Esophagus (tissue), 2 donors: ENCODE measurements around the gene ZER1. TPM values are rescaled to one million over a fixed set of nuclear protein-coding genes. Genes with fewer than 3 reads are reported as not detected.
"Not testable (repeated sequence)": the region's sequence is repeated elsewhere in the genome, so short reads cannot be mapped to it uniquely, and the experiment has no call there.

Experiments used
- H3K27ac ChIP-seq, 2 donors: one replicate each; pipeline ENCODE4 v1.5.1; 2013; ENCODE audit warnings: low read depth in 2 of 2, mild to moderate bottlenecking in 2 of 2, inconsistent platforms in 1 of 2, low read length in 1 of 2, moderate library complexity in 1 of 2
- H3K27me3 ChIP-seq, 2 donors: one replicate each; pipeline ENCODE4 v1.6.1; 2013; ENCODE audit warnings: low read length in 2 of 2, control low read depth in 1 of 2, mild to moderate bottlenecking in 1 of 2; ENCODE audit not compliant: insufficient read depth in 2 of 2, control insufficient read depth in 1 of 2
- H3K36me3 ChIP-seq, 2 donors: one replicate each; pipeline ENCODE4 v1.6.1; 2013; ENCODE audit warnings: low read length in 1 of 2; ENCODE audit not compliant: control insufficient read depth in 2 of 2, insufficient read depth in 2 of 2
- H3K4me1 ChIP-seq, 2 donors: one replicate each; pipeline ENCODE4 v1.6.1; 2013; ENCODE audit warnings: low read length in 1 of 2; ENCODE audit not compliant: control insufficient read depth in 2 of 2, insufficient read depth in 2 of 2
- H3K4me3 ChIP-seq, 2 donors: one replicate each; pipeline ENCODE4 v1.5.1; 2013; ENCODE audit warnings: low read length in 2 of 2, mild to moderate bottlenecking in 2 of 2, low read depth in 1 of 2, moderate library complexity in 1 of 2
- H3K9me3 ChIP-seq, 2 donors: one replicate each; pipeline ENCODE4 v1.6.1; 2013; ENCODE audit warnings: mild to moderate bottlenecking in 2 of 2, low read depth in 1 of 2, low read length in 1 of 2, moderate library complexity in 1 of 2; ENCODE audit not compliant: control insufficient read depth in 2 of 2, insufficient read depth in 1 of 2
- WGBS, 2 donors: extraction: QIAGEN DNeasy Blood & Tissue Kit; methylation state at CpG; one replicate each; pipeline ENCODE4 v1.1.7; 2013; 5-methylcytosine and 5-hydroxymethylcytosine counted together
- polyA plus RNA-seq, 2 donors: library from polyadenylated mRNA; stranded (reverse); fragments of 200-250 nt; gene quantifications; one replicate each; pipeline ENCODE4 v1.2.3, GENCODE V29; 2013
- donor health status: healthy with polysubstance abuse.
- donor health status: Bipolar disorder and iron deficiency.

The ZER1 gene
- polyA plus RNA-seq, 2 donors = 15.1 to 16.8 TPM

- Histone ChIP-seq H3K36me3 (no peaks in the 10 kb centered on the region), H3K9me3 (no peaks in the 10 kb centered on the region), H3K27me3 (no peaks in the 10 kb centered on the region), H3K4me1 (peaks cover 0 to 2% of the 10 kb centered on the region in 2 donors), H3K27ac (peak overlapping the region; percentile 50 to 66), H3K4me3 (peak overlapping the region; percentile 1 to 69)
- WGBS, 2 donors = 77% methylated on average over 31 of the region's 31 CpGs
These were observed 67.9 kb downstream of the ZER1 start for GRCh38 chr9:128703616-128704355.

GRCh38 chr9:128702949-128703615 is 68.6 kb downstream of the ZER1 start:
- H3K27me3 ChIP-seq = no peaks in the 10 kb centered on the region
- H3K4me3 ChIP-seq = peak overlapping the region; percentile 68 to 69
- no peaks in the 10 kb centered on the region for H3K9me3 ChIP-seq
- H3K36me3 ChIP-seq = no peaks in the 10 kb centered on the region
- peak overlapping the region; percentile 50 to 66 for H3K27ac ChIP-seq
- 6% methylated on average over 42 to 55 of the region's 55 CpGs for whole genome bisulfite sequencing, 2 donors
- peaks cover 0 to 2% of the 10 kb centered on the region in 2 donors for H3K4me1 ChIP-seq

GRCh38 chr9:128702445-128702948 is 69.2 kb downstream of the ZER1 start, which contains the start of gene PKN3:
Gene PKN3 (plus strand): TSS chr9:128702503. CDS start chr9:128702916, 413 bp downstream.
- WGBS, 2 donors = 0 to 1% methylated on average over 47 to 65 of the region's 65 CpGs
- no peaks in the 10 kb centered on the region for H3K27me3 ChIP-seq
- H3K4me3 ChIP-seq = peak within 1 kb of the TSS; percentile 68 to 69
- H3K36me3 ChIP-seq = no peaks in the 10 kb centered on the region
- peak within 1 kb of the TSS; percentile 50 to 66 for H3K27ac ChIP-seq
- no peaks in the 10 kb centered on the region for H3K9me3 ChIP-seq
- H3K4me1 ChIP-seq = peaks cover 0 to 2% of the 10 kb centered on the region in 2 donors

GRCh38 chr9:128701227-128701854 is 70.4 kb downstream of the ZER1 start:
- H3K4me1 ChIP-seq = no peaks in the 10 kb centered on the region
- H3K4me3 ChIP-seq = no peak overlapping the region
- H3K27ac ChIP-seq = no peak overlapping the region
- H3K9me3 ChIP-seq = no peaks in the 10 kb centered on the region
- WGBS, 2 donors = 65 to 69% methylated on average over 10 of the region's 10 CpGs
- H3K36me3 ChIP-seq = no peaks in the 10 kb centered on the region
- no peaks in the 10 kb centered on the region for H3K27me3 ChIP-seq

- not testable (repeated sequence) for H3K36me3 ChIP-seq, H3K27me3 ChIP-seq, H3K4me3 ChIP-seq, H3K27ac ChIP-seq, H3K4me1 ChIP-seq, H3K9me3 ChIP-seq
- 90 to 94% methylated on average over 28 to 30 of the region's 30 CpGs for WGBS, 2 donors
These were observed 72.5 kb downstream of the ZER1 start for GRCh38 chr9:128699096-128699795.

- Histone ChIP-seq H3K9me3 (no peaks in the 10 kb centered on the region), H3K36me3 (peaks cover 3 to 4% of the 10 kb centered on the region in 2 donors), H3K27ac (no peak overlapping the region), H3K4me3 (no peak overlapping the region), H3K4me1 (no peaks in the 10 kb centered on the region), H3K27me3 (no peaks in the 10 kb centered on the region)
- 72 to 76% methylated on average over 8 of the region's 8 CpGs for WGBS, 2 donors
These were observed 74.6 kb downstream of the ZER1 start for GRCh38 chr9:128696923-128697707.

GRCh38 chr9:128694344-128694743 is 77.4 kb downstream of the ZER1 start:
- Histone ChIP-seq H3K36me3 (peaks cover 5 to 7% of the 10 kb centered on the region in 2 donors), H3K4me1 (no peaks in the 10 kb centered on the region), H3K27me3 (no peaks in the 10 kb centered on the region), H3K27ac (no peak overlapping the region), H3K4me3 (no peak overlapping the region), H3K9me3 (no peaks in the 10 kb centered on the region)
- WGBS, 2 donors = 65% methylated on average over 6 of the region's 6 CpGs

GRCh38 chr9:128693738-128694137 is 78.0 kb downstream of the ZER1 start:
- WGBS, 2 donors = 80 to 83% methylated on average over 3 of the region's 3 CpGs
- not testable (repeated sequence) for H3K4me1 ChIP-seq, H3K27ac ChIP-seq, H3K9me3 ChIP-seq, H3K27me3 ChIP-seq, H3K4me3 ChIP-seq, H3K36me3 ChIP-seq
